Stimulated activated CD4-positive, alpha-beta T cell treated with anti-CD3 and anti-CD28 coated beads, Interleukin-2, amount 100 ng/mL, for 24 hours (primary cell): ENCODE data around the gene LRRC71.

Source experiments
- DNase-seq, 2 donors: peaks; one replicate each; pipeline ENCODE4 v3.0.0-alpha.2; 2020

LRRC71 gene

GRCh38 chr1:156893048-156893953 lies 27.1 kb upstream of the LRRC71 start, which contains the start of gene PEAR1:
Gene PEAR1 (plus strand): TSS chr1:156893718. CDS start chr1:156903927, 10,209 bp downstream.
- DNase-seq, result no peak

GRCh38 chr1:156894001-156894400 lies 26.4 kb upstream of the LRRC71 start:
- DNase-seq, result no peak

GRCh38 chr1:156894711-156895454 lies 25.5 kb upstream of the LRRC71 start:
- no peak for DNase-seq

- DNase-seq, result no peak
Observed at GRCh38 chr1:156895455-156895812, 25.0 kb upstream of the LRRC71 start.

- DNase-seq, result no peak
Observed at GRCh38 chr1:156895927-156896326, 24.5 kb upstream of the LRRC71 start.

- DNase-seq, result no peak
Observed at GRCh38 chr1:156896490-156897033, 23.9 kb upstream of the LRRC71 start.

- DNase-seq, result no peak
Observed at GRCh38 chr1:156897078-156897825, 23.2 kb upstream of the LRRC71 start.

GRCh38 chr1:156898161-156898566 lies 22.3 kb upstream of the LRRC71 start:
- DNase-seq, result no peak

GRCh38 chr1:156898971-156899664 lies 21.3 kb upstream of the LRRC71 start:
- DNase-seq, result no peak

- DNase-seq, result no peak
Observed at GRCh38 chr1:156899956-156900718, 20.3 kb upstream of the LRRC71 start.

- DNase-seq, result no peak
Observed at GRCh38 chr1:156900896-156901589, 19.4 kb upstream of the LRRC71 start.

GRCh38 chr1:156901590-156901900 lies 18.9 kb upstream of the LRRC71 start:
- no peak for DNase-seq

- no peak for DNase-seq
Observed at GRCh38 chr1:156901966-156902915, 18.2 kb upstream of the LRRC71 start.

- no peak for DNase-seq
Observed at GRCh38 chr1:156903328-156904091, 16.9 kb upstream of the LRRC71 start.

GRCh38 chr1:156904187-156904959 lies 16.1 kb upstream of the LRRC71 start:
- DNase-seq, result no peak

- DNase-seq, result no peak
Observed at GRCh38 chr1:156905176-156905575, 15.3 kb upstream of the LRRC71 start.

GRCh38 chr1:156905651-156906050 lies 14.8 kb upstream of the LRRC71 start:
- no peak for DNase-seq

GRCh38 chr1:156906206-156906906 lies 14.1 kb upstream of the LRRC71 start:
- no peak for DNase-seq
